ENCODE data around the gene RGS1.
A peak's percentile ranks its signal among the peaks of the same experiment; 100 is the strongest.

The RGS1 gene

GRCh38 chr1:192584866-192585265 lies 9.3 kb downstream of the RGS1 start:
- no peak for DNase-seq

- DNase-seq, result no peak
Measured at GRCh38 chr1:192587386-192588266, 12.1 kb downstream of the RGS1 start.

GRCh38 chr1:192588546-192588945 lies 13.0 kb downstream of the RGS1 start:
- DNase-seq, result no peak

GRCh38 chr1:192589813-192590212 lies 14.2 kb downstream of the RGS1 start:
- DNase-seq, result no peak

GRCh38 chr1:192592517-192592916 lies 16.9 kb downstream of the RGS1 start:
- DNase-seq, result no peak

- no peak for DNase-seq
Measured at GRCh38 chr1:192592981-192593708, 17.6 kb downstream of the RGS1 start.

- no peak for DNase-seq
Measured at GRCh38 chr1:192595299-192595698, 19.7 kb downstream of the RGS1 start.

GRCh38 chr1:192598589-192598988 lies 23.0 kb downstream of the RGS1 start:
- DNase-seq, result no peak

GRCh38 chr1:192600275-192600674 lies 24.7 kb downstream of the RGS1 start:
- DNase-seq, result no peak

GRCh38 chr1:192601143-192601542 lies 25.6 kb downstream of the RGS1 start:
- DNase-seq, result no peak

GRCh38 chr1:192601567-192601966 lies 26.0 kb downstream of the RGS1 start:
- DNase-seq, result no peak

- no peak for DNase-seq
Measured at GRCh38 chr1:192602757-192603156, 27.2 kb downstream of the RGS1 start.

GRCh38 chr1:192603218-192603787 lies 27.7 kb downstream of the RGS1 start:
- DNase-seq, result no peak

- no peak for DNase-seq
Measured at GRCh38 chr1:192604979-192605620, 29.5 kb downstream of the RGS1 start.

- no peak for DNase-seq
Measured at GRCh38 chr1:192608671-192609070, 33.1 kb downstream of the RGS1 start.

- DNase-seq, result peak; percentile 17
Measured at GRCh38 chr1:192609110-192610079, 33.8 kb downstream of the RGS1 start.

- DNase-seq, result no peak
Measured at GRCh38 chr1:192610112-192610889, 34.7 kb downstream of the RGS1 start.

GRCh38 chr1:192615055-192615454 lies 39.5 kb downstream of the RGS1 start:
- DNase-seq, result no peak

- DNase-seq, result no peak
Measured at GRCh38 chr1:192620071-192620635, 44.6 kb downstream of the RGS1 start.

- no peak for DNase-seq
Measured at GRCh38 chr1:192626366-192627179, 51.0 kb downstream of the RGS1 start.

Data from midbrain (tissue), 1 donor.